ENCODE measurements around the gene RGL3.
"Not testable (repeated sequence)": the region's sequence is repeated elsewhere in the genome, so short reads cannot be mapped to it uniquely, and the experiment has no call there.

RGL3 gene

DNA sequence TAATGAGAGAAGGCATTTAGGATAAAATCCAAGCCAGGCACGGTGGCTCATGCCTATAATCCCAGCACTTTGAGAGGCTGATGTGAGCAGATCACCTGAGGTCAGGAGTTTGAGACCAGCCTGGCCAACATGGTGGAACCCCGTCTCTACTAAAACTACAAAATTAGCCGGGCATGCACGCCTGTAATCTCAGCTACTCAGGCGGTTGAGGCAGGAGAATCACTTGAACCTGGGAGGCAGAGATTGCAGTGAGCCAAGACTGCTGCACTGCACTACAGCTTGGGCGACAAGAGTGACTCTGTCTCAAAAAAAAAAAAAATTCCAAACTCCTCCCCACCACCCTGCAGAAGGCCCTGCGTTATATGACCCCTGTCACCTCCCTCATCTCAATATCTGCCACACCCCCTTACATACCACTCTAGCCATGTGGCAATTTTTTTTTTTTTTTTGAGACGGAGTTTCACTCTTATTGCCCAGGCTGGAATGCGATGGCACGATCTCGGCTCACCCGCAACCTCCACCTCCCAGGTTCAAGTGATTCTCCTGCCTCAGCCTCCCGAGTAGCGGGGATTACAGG, 39.8 kb downstream of the RGL3 start:
- not testable (repeated sequence) for DNase-seq

DNA sequence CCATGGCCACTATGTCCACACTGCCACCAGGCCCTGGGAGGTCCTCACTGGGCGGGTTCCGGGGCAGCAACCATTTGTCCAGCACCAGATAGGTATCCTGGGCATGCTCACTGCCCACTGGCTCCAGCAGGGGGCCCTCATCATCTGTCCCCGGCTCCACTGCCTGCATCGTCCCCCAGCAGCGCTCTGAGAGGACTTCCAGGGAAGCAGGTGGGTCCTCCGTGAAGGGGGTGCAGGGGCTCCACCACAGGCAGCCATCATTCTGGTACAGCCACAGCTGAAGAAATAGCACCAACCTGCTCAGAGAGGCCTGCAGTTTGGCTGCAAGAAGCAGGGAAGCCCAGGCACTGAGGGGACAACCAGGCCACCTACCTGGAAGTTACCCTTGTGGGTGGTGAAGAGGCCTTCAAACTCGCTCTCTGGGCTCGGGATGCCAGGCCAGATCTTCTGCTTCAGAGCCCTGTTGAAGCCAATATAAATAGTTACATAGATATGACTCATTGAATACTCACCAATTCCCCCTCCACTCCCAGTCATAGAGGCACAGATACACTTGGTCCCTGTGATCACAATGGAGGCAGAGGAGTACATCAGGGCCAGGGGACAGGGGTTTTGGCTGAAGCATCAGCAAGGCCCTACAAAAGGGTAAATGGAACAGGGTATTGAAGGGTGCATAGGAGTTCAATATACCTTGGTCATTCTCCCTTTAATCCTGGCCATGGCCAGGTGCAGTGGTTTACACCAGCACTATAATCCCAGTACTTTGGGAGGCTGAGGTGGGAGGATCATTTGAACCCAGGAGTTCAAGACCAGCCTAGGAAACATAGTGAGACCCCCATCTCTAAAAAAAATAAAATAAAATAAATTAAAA, 40.6 kb downstream of the RGL3 start:
- no peak for DNase-seq

DNA sequence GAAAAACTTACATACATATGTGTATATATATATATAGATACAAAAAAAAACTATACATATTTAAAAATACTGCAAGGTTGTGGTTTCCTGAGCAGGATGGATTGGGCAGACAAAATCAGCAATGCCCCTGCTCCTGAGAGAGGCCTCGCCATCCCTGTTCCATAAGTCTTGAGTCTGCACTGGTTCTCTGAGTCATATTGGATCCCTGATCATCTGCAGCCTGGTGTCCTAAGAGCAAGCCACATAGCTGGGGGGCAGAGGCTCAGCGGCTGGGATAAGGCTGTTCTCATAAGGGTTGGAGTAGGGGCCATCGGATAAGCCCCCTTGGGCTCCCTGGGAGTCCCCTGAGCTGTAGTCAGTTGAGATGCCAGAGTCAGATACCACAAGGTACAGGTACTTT, 41.4 kb downstream of the RGL3 start:
- no peak for DNase-seq

GRCh38 chr19:11377237-11377636, 41.9 kb downstream of the RGL3 start:
- DNase-seq: no peak

GRCh38 chr19:11375143-11375948, 43.8 kb downstream of the RGL3 start:
- peak; percentile 64 for DNase-seq

- peak; percentile 99 for DNase-seq
These were observed 44.5 kb downstream of the RGL3 start, which contains the start of gene SWSAP1 for GRCh38 chr19:11374433-11375142. Gene SWSAP1 (plus strand): TSS chr19:11374666. CDS start chr19:11374681, 15 bp downstream.

DNA sequence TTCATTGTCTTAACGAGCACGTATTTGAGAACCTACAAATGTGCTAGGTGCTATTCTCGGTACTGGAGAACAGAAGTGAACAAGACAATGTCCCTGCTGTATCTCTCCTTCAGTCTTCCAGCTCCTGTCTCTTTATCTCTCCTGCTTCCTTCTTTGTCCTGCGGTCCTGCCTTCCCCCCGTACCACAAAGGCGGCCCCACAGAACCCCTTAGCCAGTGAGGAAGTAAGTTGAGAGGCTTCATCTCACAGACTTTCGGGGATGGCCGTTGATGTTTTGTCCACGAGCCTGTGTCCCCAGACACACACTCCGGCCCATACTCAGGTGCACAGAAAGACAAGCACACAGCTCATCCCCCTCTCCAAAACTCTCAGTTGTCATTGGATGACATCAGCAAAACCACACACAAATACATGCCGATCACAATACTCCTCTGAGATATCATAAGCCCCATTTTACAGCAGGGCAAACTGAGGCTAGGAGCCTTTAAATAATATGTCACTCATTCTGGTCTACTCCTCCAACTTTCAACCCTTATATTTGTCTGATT, 45.2 kb downstream of the RGL3 start:
- no peak for DNase-seq

GRCh38 chr19:11373166-11373884, 45.8 kb downstream of the RGL3 start:
- peak; percentile 52 for DNase-seq

DNA sequence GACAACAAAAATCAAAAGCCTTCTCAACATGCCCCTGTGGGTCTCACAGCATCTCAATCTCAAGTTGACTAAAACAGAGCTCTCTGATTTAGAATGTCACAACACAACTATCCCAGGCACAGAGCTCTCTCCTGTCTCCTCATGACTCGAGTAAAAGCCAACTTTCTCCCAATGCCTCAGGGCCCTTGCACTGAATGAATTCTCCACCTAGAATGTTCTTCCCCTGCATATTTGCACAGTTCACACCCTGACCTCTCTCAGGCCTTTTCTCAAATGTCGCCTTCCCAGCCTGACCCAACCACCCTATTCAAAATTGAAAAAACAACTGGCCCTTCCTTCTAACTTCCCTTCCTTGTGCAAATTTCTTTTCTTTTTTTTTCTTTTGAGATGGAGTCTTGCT, 48.4 kb downstream of the RGL3 start:
- DNase-seq: no peak

GRCh38 chr19:11367528-11367927, 51.6 kb downstream of the RGL3 start:
- DNase-seq: no peak

DNA sequence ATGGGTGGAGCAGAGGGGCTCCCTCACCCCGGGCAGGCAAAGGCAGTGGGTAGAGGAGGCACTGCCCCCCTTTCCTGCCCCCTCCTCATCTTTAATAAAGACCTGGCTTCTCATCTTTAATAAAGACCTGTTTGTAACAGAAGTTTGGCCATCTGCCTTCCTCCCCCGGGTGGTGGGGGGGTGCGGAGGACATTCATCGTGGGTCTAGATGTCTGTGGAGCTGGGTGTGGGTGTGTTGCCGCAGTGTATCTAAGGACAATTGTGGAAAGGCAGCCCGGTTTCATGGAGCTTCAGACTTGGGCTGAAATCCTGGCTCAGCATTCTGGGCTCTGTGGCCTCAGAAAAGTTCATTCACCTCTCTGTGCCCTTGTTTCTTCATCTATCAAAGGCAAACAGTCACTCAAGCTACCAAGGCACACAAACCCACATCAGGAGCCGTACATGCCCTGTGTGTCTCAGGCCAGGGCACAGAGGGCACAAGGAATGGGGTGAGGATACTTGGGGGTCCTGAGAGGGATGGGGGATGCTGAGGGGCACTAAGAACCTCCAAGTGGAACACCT, 53.5 kb downstream of the RGL3 start:
- DNase-seq: no peak

DNA sequence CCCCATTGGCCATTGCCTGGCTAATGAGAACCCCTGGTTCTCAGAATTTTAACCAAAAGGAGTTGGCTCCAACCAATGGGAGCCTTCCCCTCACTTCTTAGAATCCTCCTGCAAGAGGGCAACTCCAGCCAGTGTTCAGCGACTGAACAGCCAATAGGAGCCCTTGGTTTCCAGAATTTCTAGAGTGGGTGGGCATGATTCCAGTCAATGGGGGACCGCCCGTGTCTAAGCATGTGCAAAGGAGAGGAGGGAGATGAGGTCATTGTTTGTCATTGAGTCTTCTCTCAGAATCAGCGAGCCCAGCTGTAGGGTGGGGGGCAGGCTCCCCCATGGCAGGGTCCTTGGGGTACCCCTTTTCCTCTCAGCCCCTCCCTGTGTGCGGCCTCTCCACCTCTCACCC, 54.2 kb downstream of the RGL3 start:
- no peak for DNase-seq

DNA sequence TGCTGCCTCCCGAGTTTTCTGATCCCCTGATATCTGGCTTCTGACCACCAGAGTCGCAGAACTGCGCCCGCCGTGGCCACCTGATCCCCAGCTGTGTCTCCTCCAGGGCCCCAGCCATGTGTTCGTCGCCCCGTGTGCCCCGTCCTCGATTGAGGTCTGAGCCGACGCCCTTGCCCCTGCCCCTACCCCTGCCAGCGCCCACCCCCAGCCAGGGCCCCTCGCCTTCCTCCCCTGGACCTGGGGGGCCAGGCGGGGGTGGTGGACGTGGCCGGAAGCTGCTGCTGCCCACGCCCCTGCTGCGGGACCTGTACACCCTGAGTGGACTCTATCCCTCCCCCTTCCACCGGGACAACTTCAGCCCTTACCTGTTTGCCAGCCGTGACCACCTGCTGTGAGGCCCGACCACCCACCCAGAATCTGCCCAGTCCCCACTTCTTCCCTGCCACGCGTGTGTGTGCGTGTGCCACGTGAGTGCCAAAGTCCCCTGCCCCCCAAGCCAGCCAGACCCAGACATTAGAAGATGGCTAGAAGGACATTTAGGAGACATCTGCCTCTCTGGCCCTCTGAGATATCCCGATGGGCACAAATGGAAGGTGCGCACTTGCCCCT, 54.7 kb downstream of the RGL3 start:
- no peak for DNase-seq

DNA sequence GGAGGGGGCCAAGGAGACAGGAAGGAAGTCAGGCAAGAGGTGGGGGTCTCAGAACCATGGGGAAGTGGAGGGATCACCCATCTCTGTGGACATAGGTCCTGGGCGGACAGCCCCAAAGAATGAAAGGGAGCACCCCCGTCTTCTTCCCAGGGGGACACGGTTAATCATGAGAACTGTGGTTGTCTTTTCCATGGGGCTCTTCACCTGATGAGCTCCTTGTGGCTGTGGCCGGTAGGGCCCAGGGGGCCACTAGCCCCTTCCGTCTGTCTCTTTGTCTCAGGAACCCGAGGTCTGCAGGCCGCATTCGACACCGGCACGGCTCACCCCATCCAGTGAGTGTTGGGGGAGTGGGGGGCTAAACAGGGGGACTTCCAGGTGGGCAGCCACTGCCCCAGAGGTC, 55.2 kb downstream of the RGL3 start:
- no peak for DNase-seq

- no peak for DNase-seq
These were observed 57.1 kb downstream of the RGL3 start for GRCh38 chr19:11361771-11362731.

DNA sequence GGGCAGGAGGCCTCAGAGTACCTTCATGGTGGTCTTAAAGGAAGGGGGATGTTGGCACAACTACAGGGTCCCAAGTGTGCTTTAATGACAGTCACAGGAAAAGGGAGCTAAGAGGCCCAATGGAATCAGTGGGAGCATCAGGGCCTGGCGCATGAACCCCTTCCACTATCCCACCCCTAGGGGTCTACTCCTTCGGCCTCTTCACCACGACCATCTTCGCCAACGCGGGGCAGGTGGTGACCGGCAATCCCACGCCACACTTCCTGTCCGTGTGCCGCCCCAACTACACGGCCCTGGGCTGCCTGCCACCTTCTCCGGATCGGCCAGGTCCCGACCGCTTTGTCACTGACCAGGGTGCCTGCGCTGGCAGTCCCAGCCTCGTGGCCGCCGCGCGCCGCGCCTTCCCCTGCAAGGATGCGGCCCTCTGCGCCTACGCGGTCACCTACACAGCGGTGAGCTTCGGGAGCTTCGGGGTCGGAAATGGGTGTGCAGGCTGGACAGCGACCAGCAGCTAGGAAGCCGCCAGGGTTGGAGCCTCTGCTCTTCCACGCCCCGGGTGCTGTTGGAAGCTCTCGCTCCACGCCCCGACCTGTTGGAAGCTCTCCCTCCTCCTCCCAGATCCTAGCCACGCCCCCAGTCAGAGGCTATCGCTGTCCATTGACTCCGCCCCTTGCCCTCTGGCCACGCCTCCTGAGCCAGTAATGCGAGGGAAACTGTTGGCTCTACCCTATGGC, 57.9 kb downstream of the RGL3 start:
- no peak for DNase-seq

- DNase-seq: no peak
These were observed 59.7 kb downstream of the RGL3 start for GRCh38 chr19:11359421-11359820.

- no peak for DNase-seq
These were observed 62.2 kb downstream of the RGL3 start for GRCh38 chr19:11356676-11357550.
